Measurements from ENCODE around the gene CUX1.
"Not testable (repeated sequence)": the region's sequence is repeated elsewhere in the genome, so short reads cannot be mapped to it uniquely, and the experiment has no call there.

The CUX1 gene

DNA sequence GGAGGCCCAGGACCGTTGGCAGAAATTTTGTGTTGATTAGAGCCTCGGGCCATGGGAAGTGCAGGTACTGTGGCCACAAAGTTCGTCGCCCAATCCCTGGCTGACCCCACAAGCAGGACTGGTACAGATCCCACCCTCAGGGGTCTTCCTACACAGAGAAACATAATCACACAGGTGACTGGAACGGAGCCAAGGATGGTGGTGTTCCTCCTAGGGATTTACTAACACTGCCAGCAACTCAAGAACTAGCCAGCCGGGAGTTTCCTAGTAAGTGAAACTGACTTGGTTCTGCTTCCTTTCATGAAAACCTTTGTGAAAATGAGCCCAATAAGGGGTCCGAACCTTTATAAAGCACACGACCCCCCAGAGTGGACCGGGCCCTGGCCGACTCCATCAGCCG is 5.7 kb downstream of the CUX1 start:
- in situ Hi-C loops (cut with MboI; ENCODE audit: low sequenced_read_pairs), result no loop called here

DNA sequence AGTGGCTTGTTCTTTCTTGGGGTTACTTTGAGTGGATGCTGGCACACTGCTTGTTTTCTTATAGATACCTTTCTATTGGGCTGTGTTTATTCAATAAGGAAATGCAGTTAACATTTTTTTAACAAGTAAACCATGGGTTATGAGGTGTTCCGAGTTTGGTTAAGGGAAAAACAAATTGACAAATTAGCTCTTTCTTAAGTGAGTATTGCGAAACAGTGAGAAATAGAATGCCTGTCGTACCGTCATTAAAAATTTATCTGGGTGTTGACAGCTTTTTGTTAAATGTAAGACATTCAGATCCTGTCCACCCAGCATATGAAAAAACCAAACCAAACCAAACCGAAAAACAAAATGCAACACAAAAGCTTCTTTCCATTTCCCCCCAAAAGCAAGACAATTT is 6.2 kb downstream of the CUX1 start:
- in situ Hi-C loops (cut with MboI; ENCODE audit: low sequenced_read_pairs), result no loop called here

- in situ Hi-C loops (cut with MboI; ENCODE audit: low sequenced_read_pairs), result no loop called here
Observed at GRCh38 chr7:101824440-101824839, 7.0 kb downstream of the CUX1 start.

DNA sequence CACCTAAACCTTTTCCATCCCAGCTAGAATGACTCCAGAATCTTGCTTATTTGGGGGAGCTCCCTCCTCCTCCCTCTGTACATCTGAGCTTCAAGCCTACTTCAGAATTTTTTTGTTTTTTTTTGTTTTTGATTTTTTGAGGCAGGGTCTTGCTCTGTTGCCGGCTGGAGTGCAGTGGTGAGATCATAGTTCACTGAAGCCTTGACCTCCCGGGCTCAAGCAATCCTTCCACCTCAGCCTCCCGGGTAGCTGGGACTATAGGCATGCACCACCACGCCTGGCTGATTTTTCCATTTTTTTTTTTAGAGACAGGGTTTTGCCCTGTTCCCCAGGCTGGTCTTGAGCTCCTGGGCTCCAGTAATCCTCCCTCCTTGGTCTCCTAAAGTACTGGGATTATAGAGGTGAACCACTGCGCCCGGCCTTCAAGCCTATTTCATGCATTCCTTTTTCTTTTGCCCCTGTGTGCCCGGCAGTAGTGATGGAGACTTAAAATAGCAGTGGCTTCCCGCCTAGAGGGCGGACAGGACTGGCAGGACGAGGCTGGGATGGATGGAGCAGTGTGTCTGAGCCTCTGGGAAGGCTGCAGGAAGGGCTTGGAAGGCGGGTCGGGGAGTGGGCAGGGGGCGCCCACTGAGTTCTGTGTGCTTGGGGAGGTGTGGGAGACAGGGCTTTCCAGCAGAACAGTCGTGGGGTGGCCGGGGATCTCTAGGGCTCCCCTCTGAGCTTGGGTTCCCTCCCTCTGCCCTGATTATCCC is 8.8 kb downstream of the CUX1 start:
- in situ Hi-C loops (cut with MboI; ENCODE audit: low sequenced_read_pairs), result no loop called here

DNA sequence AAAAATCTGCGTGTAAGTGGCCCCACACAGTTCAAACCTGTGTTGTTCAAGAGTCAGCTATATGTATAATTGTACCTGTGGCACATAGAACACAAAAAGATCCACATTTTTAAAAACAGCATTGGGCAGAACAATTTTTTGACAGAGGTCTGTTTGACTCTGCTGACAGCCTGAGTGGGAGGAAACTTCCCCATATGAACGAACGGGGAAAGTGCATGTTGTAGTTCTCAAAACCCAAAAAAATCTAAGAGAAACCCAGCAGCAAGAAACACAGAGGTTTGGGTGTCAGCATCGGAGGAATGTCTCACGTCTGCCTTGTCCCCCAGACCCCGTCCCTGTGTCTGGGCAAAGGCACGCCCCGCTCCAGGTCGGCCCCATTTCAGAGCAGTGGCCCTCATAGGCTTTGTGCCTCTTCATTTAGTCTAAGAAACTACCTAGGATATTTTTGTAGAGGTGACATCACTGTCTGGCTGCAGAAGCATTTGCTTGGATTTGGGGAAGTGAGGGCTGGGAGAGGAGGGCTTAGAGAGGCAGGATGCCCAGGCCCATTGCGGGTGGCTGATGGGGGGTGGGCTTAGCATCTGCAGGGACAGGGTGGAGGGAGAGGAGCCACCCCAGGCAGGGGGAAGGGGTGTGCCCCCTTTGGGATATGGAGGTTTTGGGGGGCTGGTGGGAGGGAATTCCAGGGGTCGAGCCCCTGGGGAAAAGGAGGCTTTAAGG is 11.0 kb downstream of the CUX1 start:
- in situ Hi-C loops (cut with MboI; ENCODE audit: low sequenced_read_pairs), result no loop called here

DNA sequence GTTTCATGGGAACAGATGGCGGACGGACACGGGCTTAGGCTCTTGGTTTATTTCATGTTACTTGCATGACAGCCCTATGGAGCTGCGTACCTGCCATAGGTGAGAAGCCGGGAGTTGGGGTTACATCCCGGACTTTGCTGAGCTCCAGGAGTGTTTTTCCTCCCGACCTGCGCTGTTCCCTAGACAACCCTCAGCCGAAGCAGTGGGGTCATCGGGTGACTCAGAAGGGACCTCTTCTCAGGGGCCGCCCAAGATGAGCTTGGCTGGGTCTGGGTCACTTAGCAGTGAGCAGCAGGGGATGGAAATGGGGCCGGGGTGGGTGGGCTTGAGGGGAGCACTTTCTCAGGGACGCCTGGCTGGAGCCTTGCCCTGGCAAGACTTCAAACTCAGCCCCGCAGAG is 11.9 kb downstream of the CUX1 start:
- in situ Hi-C loops (cut with MboI; ENCODE audit: low sequenced_read_pairs), result no loop called here

DNA sequence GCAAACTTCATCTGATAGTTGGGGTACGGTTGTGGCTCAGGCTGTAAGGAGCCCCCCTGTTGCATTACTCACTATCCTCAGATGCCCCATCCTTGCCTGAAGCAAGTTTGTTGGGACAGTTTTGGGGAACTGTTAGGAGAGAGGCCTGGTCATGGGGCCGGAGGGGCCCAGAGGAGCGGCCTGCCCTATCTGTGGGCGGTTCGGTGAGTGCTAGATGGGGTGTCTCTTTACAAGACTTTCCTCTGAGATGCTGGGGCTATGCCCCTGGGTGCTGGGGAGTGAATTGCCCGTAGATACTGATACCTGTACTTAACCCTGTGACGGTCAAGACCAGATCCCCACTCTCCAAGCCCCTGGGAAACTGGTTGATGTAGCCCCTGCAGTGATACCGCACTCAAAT is 12.4 kb downstream of the CUX1 start:
- in situ Hi-C loops (cut with MboI; ENCODE audit: low sequenced_read_pairs), result no loop called here

DNA sequence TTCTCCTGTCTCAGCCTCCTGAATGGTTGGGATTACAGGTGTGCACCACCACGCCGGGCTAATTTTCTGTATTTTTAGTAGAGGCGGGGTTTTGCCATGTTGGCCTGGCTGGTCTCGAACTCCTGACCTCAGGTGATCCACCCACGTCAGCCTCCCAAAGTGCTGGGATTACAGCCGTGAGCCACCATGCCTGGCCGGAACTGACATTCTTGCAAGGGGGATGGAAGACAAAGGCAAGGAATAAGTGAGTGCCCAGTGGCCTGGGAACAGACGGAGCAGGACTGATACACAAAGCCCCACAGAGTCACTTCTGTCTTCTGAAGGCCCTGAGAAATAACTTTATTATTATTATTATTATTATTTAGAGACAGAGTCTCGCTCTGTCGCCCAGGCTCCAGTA is 14.0 kb downstream of the CUX1 start:
- in situ Hi-C loops (cut with MboI; ENCODE audit: low sequenced_read_pairs), result not testable (repeated sequence)

GRCh38 chr7:101832205-101832631 is 14.8 kb downstream of the CUX1 start:
- in situ Hi-C loops (cut with MboI; ENCODE audit: low sequenced_read_pairs), result no loop called here

DNA sequence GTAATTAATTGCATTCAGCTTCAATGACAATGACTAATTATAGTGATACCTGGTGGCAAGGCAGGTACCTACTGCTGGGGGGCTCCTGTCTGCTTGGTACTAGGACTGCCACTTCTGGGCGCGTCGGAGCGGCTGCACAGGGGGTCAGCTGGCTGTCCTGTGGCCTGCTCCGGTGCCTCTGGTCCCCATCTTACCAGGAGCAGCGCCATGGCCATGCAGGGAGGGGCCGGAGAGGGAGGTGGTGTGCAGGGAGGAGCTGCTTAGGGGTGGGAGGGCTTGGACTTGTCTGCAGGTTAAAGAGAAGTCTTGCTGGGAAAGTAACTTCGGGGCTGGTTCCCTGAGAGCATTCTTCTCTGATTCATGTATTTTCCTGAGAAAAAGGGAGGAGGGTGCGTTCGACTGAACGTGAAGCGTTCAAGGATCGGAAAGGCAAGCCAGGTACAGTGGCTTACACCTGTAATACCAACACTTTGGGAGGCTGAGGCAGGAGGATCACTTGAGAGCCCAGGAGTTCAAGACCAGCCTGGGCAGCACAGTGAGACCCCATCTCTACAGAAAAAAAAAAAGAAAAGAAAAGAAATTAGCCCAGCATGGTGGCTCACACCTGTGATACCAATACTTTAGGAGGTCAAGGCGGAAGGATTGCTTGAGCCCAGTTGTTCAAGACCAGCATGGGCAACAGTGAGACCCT is 15.4 kb downstream of the CUX1 start:
- in situ Hi-C loops (cut with MboI; ENCODE audit: low sequenced_read_pairs), result no loop called here

DNA sequence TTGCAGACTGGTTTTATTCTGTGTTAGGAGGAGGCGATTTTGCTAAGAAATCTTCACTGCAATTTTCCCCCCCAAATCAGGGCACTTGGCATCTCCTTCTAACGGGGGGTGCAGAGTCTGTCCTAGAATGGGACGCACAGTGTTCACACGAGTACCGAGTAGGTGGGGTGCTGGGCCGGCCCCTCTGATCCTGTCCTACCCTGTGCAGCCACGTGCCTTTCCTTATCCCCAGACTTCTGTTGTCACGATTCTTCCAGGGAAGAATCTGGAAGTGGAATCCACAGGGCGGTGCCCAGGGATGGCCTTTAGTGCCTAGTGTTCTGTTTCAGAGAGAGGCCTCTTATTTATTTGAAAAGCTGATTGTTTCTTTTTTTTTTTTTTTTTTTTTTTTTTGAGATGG is 16.4 kb downstream of the CUX1 start:
- in situ Hi-C loops (cut with MboI; ENCODE audit: low sequenced_read_pairs), result no loop called here

DNA sequence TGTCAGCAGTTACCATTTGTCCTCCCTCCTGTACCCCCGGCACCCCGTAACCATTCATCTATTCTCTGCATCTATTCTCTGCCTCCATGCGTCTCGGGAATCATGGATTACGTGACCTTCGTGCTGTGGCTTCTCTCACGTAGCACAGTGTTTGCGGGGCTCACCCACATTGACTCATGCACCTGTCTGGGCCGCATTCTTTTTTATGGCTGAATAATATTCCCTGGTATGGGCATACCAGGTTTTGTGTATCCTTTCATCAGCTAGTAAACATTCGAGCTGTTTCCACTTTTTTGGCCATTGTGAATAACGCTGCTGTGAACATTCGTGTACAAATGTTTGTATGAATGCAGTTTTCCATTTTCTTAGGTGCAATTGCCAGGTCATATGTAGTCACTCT is 17.7 kb downstream of the CUX1 start:
- in situ Hi-C loops (cut with MboI; ENCODE audit: low sequenced_read_pairs), result no loop called here

GRCh38 chr7:101837433-101837832 is 20.0 kb downstream of the CUX1 start:
- in situ Hi-C loops (cut with MboI; ENCODE audit: low sequenced_read_pairs), result not testable (repeated sequence)

GRCh38 chr7:101838837-101839483 is 21.5 kb downstream of the CUX1 start:
- in situ Hi-C loops (cut with MboI; ENCODE audit: low sequenced_read_pairs), result no loop called here

DNA sequence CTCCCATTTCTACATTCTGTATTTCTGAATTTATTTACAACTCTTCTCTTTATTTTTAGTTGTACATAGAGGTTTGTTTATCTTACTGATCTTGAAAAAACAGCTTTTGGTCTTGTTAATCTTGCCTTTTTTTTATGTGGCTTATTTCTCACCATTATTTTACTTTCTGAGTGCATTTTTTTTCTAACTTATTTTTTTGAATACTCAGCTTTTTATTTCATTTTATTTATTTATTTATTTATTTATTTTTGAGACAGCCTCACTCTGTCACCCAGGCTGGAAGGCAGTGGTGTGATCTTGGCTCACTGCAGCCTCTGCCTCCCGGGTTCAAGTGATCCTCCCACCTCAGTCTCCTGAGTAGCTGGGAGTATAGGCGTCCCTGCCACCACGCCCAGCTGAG is 23.9 kb downstream of the CUX1 start:
- in situ Hi-C loops (cut with MboI; ENCODE audit: low sequenced_read_pairs), result no loop called here

GRCh38 chr7:101843293-101844271 is 26.2 kb downstream of the CUX1 start:
- in situ Hi-C loops (cut with MboI; ENCODE audit: low sequenced_read_pairs), result no loop called here

GRCh38 chr7:101845974-101846373 is 28.5 kb downstream of the CUX1 start:
- in situ Hi-C loops (cut with MboI; ENCODE audit: low sequenced_read_pairs), result no loop called here

DNA sequence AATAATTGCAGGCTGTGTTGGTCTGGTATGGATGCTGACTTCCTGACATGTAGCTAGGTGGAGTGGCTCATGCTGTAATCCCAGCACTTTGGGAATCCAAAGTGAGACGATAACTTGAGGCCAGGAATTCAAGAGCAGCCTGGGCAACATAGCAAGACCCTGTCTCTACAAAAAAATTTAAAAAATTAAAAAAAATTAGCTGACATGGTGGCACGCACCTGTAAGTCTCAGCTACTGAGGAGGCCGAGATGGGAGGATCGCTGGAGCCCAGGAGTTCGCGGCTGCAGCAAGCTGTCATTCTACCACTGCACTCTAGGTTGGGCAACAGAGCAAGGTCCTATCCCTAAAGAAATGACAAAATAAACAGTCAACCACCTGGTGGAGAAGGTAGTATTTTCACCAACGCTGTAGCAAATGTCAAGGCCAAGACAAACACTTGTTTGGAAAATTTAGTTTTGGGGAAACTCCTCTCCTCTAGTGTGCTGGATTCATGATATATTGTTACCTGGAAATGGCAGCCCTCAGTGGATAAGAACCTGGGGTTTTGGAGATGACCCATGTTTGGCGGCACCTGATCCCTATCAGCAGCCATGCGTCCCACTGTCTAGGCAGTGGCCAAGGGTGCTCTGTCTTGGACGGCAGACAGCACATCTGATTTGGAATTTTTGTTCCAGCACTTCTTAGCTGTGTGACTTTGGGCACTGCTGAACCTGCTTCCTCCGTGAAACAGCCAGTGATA is 29.5 kb downstream of the CUX1 start:
- in situ Hi-C loops (cut with MboI; ENCODE audit: low sequenced_read_pairs), result no loop called here

- in situ Hi-C loops (cut with MboI; ENCODE audit: low sequenced_read_pairs), result no loop called here
Observed at GRCh38 chr7:101848208-101848951, 31.0 kb downstream of the CUX1 start.

All from hTERT RPE-1 (cell line).